GM18499 (cell line): Measurements from ENCODE around the gene HAS3.
"Not testable (repeated sequence)": the region's sequence is repeated elsewhere in the genome, so short reads cannot be mapped to it uniquely, and the experiment has no call there.

Source experiments
- ATAC-seq: cut with Tn5 transposase; IDR thresholded peaks from one replicate; pipeline ENCODE4 v1.9.1; 2021; ENCODE audit warnings: moderate number of reproducible peaks; ENCODE audit not compliant: insufficient read depth, unreplicated experiment

Gene HAS3, protein sequence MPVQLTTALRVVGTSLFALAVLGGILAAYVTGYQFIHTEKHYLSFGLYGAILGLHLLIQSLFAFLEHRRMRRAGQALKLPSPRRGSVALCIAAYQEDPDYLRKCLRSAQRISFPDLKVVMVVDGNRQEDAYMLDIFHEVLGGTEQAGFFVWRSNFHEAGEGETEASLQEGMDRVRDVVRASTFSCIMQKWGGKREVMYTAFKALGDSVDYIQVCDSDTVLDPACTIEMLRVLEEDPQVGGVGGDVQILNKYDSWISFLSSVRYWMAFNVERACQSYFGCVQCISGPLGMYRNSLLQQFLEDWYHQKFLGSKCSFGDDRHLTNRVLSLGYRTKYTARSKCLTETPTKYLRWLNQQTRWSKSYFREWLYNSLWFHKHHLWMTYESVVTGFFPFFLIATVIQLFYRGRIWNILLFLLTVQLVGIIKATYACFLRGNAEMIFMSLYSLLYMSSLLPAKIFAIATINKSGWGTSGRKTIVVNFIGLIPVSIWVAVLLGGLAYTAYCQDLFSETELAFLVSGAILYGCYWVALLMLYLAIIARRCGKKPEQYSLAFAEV

DNA sequence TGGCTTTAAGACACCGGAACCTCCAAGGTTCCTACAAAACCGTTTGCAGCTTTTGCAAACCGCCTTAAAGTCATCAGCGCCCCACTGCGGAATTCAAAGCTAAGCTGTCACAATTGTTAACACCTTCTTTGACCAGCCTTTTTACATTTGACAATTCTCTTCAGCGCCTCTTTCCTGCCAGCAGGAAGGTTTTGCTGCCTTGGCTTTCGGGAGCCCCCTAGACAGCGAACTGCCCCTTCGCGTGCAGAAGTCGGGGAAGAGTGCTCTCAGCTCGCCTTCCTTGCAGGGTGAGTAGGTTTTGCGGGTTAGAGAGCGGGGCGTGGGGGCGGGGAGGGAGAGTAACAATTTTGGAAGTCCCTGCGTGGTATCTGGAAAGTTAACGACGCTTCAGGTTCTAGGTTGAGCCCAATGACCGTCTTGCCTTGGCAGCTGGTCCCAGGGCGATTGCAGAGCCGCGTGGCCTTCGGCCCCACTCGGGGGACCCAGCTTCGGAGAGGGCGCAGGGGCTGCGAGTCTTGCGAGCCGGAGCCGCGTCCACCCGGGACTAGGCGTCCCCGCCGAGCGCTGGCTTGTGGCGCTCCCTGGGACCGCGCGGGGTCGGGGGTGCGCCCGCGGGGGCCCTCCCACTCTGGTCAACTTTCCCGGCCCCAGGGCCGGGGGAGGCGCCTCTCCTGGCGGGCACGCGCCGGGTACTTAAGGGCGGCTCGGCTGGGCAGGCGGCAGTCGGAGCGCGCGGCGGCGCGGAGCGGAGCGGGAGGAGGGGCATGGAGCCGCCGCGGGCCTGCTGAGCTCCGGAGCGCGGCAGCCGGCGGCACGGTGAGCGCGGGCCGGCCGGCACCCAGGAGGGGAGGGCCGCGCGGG lies at the start of gene HAS3:
TSS of gene HAS3 (plus strand) at position 153 of the 861 bp plus-strand sequence. CDS start 3,743 bp downstream, outside the sequence.
- ATAC-seq, result no peak

DNA sequence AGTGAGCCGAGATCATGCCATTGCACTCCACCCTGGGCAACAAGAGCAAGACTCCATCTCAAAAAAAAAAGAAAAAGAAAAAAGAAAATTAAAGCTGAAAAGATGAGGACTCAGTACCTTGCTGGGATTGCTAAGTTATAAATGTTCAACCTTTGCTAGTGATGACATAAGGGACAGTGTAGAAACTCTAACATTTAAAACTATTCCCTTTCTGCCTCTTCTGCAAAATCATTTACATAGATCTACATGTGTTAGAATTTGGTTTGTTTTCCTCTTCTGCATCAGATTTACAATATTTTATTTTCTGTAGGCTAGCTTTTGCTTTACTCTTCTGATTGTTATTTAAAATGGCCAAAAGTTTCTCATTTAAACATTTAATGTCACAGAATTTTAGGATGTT lies 49.5 kb upstream of the HAS3 start:
- no peak for ATAC-seq

DNA sequence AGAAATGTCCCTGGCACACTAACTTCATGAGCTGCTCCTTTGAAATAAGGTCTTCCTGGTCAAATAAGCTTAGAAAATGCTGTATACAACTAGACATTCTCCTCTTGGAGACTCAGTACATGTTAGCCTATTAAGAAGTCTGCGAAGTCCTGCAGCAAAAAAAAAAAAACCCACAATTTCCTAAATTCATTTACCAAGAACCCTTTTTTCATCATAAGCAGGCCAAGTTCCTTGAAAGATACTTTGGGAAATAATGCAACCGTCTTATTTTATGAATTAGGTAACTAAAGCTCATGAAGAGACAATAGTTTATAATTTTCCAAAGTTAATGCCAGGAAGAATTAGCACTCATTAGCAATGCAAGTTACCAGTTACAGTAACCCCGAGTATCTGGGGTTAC lies 49.0 kb upstream of the HAS3 start:
- no peak for ATAC-seq

DNA sequence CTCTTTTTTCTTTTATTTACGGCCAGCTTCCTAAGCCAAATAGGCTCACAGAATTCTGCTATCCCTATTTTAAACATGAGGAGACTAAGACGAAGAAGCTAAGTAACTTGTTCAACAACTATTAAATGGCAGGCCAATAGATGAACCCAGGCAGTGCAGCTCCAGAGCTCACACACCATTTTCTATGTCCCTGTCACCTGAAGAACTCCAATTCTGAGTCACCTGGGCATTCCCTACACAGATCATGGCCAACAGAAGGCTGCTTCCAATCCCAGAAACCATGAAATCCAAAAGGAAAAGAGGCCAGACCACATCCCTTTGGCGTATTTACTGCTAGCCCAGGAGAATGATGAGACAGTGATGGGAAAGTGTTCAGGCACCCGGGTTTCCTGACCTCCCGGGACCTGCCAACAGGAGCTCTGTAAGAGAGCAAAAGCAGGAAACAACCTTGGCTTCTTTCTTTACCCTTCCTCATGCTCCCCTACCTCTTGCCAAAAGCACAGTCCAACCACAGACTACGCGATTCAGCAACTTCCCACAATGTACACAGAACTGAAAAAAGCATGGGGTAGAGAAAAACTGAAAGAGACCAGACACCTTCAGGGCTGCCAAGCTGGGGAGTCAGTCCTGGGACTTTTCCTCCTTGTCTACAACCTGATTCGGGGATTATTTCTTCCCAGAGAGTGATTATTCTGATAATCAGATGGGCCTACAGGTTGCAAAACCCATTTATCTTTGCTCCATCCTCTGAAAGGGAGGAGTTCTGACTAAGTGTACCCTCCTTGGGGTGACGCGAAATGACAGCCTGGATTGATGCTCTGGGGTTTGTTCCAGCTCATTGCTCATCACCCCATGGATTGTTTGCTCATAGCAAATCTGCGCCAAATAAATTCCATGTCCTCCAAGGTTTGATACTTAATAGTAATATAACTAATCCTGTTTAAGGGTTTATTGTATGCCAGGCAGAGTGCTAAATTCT lies 47.8 kb upstream of the HAS3 start:
- no peak for ATAC-seq

DNA sequence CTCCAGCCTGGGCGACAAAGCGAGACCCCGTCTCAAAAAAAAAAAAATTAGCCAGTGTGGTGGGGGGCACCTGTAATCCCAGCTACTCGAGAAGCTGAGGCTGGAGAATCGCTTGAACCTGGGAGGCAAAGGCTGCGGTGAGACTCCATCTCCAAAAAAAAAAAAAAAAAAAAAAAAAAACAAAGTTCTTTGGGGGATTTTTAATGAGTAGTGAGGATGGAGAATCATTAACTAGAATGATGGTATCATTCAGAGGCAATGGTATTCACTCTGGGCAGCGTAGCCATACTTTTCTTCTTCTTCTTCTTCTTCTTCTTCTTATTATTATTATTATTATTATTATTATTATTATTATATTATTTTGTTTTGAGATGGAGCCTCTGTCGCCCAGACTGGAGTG lies 42.0 kb upstream of the HAS3 start:
- not testable (repeated sequence) for ATAC-seq

DNA sequence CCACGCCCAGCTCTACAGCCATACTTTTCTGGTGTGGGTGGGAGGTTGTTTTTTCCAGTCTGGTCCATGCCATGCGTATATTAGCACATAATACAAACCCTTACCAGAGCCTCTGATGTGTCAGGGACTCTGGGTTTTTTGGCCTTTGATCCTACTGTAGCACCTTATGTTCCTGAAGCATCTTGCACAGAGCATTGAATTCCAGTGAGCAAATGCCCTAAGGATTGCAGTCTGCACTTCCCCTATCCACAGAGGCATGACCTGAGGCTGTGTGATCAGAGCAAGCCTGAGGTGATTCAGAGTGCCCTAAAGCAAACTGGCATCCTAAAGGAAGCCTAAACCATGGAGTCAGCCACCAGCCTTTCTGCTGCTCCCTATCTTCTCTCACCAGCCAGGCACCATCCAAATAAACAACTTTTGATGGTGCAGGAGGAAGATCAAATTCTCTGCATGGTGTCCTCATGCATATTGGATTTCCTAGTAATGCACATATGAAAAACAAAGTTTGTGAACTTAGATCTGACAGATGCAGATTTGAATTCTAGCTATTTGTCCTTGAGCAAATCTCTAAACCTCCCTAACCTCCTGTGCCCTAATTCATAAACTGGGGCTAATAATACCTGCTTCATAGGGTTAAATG lies 41.2 kb upstream of the HAS3 start:
- ATAC-seq, result no peak

DNA sequence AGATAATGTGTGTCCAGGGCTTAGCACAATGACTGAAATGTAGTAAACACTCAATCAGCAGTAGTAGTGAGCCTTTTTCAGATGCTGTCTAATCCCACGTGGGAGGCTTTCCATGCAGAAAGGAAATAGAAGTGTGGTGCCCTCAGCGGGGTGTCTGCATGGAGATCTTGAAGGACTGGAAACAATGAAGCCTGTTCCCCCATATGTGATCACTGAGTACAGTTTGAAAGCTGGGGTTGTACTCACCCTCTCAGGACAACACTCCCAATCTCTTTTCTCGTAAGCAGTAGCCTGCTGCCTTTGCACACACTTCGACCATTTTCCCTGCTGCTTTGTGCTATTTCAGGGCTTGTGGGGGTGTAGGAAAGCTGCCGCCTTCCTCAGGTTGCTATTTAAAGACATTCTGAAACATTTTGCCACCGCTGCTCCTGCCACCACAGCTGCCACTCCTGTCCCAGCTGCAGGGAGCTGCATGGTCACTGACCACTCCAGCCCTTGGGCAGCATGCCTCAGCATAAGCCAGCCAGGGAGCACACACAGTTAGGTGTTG lies 40.6 kb upstream of the HAS3 start:
- no peak for ATAC-seq

DNA sequence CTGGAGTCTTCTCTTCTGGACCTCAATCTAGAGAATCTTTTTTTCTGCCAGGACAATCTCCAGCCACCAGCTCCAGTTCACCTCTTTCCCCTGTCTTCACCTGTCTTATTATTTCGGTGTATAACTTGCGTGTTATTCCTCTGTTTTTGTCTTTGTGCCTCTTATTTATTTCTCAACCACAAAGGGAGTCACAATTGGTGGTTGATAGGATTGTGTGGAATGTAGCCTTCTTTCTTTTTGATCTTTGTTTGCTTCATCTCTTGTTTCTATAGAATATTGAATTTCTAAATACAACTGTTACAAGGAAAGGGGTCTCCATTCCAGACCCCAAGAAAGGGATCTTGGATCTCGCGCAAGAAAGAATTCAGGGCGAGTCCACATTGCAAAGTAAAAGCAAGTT lies 35.9 kb upstream of the HAS3 start:
- no peak for ATAC-seq

DNA sequence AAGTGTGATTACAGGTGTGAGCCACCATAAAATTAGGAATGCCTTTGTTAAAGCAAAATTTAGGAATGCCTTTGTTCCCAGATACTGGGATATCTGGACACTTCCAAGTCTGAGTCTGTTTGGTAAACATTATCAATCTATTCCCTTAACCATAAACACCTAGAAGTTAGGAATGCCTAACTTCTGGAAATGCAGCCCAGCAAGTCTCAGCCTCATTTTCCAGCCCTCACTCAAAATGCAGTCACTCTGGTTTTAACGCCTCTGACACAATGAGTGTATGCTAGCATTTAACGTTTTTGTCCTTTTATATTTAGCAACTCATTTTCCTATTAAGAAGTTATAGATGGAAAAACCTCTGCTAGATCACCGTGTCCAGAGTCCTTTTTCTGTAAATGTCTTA lies 34.4 kb upstream of the HAS3 start:
- no peak for ATAC-seq

DNA sequence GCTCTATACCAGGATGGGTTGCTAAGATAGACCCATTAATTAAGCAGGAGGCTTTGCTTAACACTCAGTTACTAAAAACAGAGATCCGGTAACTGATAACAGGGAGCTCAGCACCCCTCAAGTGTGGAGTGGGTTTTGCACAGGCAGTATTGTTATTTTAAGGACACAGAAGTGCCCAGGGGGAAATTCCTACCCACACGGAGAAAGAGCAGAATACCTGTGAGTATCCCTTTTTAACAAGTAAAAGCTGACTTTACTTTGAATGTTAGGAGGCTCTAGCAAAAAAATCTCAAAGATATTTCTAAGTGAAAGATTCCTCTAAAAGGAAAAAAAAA lies 32.8 kb upstream of the HAS3 start:
- ATAC-seq, result no peak

DNA sequence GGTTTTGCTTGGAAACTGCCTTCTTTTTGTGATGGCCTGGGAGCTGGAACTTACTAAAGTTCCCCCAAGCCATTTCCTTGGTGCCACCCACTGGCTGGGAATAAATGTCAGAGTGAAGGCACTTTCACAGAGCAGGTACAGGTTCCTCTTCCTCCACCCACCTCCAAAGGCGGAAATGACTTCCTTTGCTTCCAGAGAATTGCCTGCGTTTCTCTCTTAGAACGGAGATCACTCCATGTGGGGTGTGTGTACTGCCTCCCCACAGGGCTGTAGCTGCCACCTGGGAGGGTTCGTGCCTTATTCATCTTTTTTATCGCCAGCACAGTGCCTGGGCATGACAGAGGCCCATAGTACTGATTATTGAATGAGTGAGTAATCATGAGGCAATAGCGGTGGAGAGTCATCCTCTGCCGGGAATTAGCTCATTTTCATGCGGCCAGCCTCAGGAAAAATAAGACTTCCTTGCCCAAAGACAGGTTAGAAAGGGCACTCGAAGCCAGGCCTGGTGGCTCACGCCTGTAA lies 32.2 kb upstream of the HAS3 start:
- ATAC-seq, result no peak

DNA sequence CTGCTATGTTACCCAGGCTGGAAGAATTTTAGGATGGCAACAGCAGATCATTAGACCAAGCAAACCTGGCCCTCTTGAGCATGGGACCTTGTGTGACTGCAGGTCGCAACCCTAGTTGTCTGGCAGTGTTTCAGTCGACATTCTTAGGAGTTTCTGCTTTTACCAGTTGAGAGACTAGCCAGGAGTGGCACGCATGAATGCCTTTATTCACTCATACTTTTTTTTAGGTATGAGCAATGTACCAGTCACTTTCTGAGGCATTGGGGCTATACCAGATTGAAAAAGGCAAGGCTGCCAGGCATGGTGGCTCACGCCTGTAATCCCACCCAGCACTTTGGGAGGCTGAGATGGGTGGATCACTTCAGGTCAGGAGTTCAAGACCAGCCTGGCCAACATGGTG lies 28.2 kb upstream of the HAS3 start:
- no peak for ATAC-seq

DNA sequence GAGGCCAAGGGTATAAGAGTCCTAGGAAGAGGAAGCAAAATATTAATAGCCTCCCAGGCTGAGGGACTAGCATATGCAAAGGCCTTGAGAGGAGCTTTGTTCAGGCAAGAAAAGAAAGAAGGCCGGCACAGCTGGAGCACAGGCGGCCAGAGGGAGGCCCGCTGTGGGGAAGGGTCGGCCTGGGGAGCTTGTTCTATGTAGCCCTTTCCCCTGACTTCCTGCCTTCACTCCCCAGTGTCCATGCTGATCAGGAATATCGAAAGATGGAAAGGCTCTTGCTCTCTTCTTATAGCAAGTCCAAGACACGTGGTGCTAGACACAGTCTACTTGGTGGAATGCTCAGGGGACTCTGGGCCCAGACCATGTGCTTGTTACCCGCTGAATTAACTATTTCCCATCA lies 27.4 kb upstream of the HAS3 start:
- no peak for ATAC-seq

DNA sequence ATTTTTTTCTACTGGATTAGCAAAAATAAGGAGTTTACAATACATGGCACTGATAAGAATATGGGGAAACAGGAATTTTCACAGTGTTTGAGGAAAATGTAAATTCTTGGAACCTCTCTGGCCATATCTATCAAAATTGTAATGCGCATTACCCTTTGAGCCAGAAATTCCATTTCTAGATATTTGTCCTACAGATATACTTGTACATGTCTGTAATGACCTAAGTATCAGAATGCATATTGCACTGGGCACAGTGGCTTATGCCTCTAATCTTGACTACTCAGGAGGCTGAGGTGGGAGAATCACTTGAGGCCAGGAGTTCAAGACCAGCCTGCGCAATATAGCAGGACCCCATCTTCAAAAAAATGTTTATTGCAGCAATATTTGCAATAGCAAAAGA lies 25.8 kb upstream of the HAS3 start:
- ATAC-seq, result no peak

DNA sequence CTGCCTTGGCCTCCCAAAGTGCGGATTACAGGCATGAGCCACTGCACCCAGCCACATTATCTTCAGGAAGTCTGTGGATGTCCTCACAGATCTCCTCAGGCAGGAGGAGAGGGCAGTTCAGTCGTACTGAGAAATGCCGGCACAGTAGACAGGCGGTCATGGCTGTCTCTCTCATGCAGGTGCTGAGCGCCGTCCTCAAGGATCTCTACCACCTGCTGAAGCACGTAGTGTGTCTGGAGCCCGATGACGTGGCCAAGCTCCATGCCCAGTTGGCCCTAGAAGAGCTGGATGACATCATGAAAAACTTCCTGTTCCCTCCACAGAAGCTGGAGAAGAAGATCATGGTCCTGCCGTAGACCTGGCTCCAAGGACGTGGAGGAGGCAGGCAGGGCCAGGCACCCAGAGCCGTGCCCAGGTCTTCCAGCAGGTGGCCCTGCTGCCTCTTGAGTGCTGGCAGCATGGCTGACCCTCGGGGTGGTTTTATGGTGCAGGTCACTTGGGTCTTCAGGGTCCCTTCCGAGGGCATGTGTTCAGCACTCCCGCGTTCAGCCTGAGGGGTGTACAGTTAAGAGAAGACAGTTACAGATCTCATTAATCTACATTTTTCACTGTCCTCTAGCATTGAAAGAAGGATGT lies 22.0 kb upstream of the HAS3 start:
- no peak for ATAC-seq

DNA sequence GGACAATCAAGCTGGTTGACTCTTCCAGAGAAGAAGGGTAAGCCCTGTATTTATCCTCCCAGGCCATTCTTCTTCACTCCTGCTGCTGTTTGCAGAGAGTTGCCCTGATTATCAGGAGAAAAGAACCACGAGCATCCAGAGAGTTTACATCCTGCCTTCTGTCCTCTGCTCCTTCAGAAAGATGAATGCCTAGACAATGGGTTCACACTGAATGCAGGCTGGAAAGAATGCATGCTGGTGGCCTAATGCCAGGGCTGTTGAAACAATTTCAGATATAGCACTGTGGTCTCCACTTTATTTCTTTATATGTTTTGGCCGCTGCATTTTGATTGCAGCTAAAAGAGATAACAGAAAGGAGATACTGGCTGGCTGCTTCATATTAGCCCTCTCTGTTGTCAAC lies 21.2 kb upstream of the HAS3 start:
- ATAC-seq, result no peak

DNA sequence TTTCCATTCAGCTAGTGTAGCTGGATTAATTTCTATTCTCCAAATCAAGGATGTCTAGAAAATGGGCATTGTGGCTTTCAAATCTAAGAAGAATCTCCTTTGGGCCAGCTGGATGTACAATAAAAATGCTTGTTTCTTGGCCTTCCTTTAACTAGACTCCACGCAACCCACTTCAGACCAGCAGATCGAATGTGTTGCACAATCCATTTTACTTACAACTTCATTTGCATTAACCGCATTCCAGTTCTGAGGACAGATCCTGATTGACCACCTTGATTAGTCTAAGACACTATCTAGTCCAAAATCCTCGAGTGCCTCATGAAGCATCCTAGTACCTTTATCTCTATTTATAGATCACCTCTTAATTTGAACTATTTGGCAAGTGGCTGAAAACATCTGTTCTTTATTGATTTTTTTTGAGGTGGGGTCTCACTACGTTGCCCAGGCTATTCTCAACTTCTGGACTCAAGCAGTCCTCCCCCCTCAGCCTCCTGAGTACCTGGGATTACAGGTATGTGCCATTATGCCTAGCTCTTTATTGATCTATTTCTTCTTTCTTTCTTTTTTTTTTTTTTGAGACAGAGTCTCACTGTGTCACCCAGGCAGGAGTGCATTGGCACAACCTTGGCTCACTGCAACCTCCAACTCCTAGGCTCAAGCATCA lies 20.3 kb upstream of the HAS3 start:
- no peak for ATAC-seq

DNA sequence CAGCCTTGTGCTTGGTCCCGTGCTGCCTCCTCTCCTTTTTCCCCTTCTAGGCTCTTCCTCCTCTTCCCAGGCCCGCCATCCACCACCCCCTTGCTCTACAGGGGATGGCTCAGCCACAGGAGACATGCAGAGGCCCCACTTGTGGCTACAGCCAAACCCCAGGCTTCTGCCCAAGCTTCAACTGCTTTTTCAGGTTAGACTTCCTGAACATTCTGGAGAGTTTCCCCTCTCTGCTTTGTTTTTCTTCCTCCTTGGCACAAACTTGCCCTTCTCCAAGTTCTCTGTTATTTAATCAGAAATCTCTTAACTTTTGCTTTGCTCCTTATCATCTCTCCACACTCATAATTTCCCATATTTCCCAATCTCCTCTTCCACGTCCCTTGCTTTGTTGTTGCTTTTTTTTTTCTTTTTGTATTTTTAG lies 18.3 kb upstream of the HAS3 start:
- ATAC-seq, result no peak
